GM08714 (cell line): Measurements from ENCODE around the gene HSD17B4.
"Not testable (repeated sequence)": the region's sequence is repeated elsewhere in the genome, so short reads cannot be mapped to it uniquely, and the experiment has no call there.

ENCODE experiments used
- H3K4me3 ChIP-seq: fragments of 200-500 bp; sonication (Bioruptor generic); 2 replicates; pipeline ENCODE4 v1.5.1; 2014; ENCODE audit warnings: mild to moderate bottlenecking, low read length, inconsistent platforms
- ZNF274 ChIP-seq: IDR thresholded peaks from 2 replicates; pipeline ENCODE4 v1.6.1; 2012; ENCODE audit warnings: mild to moderate bottlenecking, low read depth, low read length

The HSD17B4 gene, protein sequence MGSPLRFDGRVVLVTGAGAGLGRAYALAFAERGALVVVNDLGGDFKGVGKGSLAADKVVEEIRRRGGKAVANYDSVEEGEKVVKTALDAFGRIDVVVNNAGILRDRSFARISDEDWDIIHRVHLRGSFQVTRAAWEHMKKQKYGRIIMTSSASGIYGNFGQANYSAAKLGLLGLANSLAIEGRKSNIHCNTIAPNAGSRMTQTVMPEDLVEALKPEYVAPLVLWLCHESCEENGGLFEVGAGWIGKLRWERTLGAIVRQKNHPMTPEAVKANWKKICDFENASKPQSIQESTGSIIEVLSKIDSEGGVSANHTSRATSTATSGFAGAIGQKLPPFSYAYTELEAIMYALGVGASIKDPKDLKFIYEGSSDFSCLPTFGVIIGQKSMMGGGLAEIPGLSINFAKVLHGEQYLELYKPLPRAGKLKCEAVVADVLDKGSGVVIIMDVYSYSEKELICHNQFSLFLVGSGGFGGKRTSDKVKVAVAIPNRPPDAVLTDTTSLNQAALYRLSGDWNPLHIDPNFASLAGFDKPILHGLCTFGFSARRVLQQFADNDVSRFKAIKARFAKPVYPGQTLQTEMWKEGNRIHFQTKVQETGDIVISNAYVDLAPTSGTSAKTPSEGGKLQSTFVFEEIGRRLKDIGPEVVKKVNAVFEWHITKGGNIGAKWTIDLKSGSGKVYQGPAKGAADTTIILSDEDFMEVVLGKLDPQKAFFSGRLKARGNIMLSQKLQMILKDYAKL

DNA sequence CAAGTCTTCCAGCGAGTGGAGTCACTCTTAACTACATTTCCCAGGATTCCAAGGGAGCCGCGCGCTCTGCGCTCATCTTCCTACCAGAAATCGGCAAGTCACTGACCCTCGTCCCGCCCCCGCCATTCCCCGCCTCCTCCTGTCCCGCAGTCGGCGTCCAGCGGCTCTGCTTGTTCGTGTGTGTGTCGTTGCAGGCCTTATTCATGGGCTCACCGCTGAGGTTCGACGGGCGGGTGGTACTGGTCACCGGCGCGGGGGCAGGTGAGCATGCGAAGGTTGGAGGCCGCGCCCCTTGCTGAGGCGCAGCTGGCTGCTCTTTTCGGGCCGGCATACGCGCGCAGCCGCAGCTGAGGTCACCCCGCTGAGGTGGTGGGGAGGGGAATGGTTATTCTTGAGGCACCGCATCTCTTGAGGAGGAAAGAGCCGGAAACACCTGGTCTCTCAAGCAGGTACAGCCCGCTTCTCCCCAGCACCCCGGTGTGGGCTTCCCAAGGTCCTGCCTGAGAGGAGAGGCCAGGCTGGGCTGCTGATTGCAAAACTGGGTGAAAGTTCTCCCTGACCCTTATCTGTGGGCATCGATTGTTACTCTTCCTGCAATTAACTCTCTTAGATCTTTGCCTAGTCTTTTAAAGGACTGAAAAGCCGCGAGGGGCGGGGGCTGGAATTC lies at the start of gene HSD17B4:
Gene HSD17B4 (plus strand): TSS at position 125 of the 667 bp plus-strand sequence. CDS start 79 bp downstream, at position 204.
- peak within 1 kb of the TSS; percentile 79 for H3K4me3 ChIP-seq
- TF ChIP-seq ZNF274: no peak

DNA sequence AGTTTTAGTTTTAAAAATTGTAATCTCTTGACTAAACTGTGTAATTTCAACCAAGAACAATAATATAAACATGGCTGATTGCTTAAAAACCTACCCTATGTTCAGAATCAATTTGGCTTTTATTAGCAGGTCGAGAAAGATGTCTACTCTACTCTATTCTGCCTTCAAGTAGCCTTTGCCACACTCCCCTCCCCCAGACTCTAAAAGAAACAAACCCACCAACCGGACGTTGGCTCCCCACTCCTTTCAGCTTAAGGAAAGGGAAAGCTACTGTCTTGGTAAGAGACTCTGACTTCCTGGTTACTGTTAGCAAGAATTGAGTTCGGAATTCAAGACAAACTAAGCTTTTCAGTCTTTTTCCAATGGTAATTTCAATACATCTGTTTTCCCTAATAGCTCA lies 49.7 kb upstream of the HSD17B4 start:
- H3K4me3 ChIP-seq: no peak overlapping the region
- TF ChIP-seq ZNF274: no peak

DNA sequence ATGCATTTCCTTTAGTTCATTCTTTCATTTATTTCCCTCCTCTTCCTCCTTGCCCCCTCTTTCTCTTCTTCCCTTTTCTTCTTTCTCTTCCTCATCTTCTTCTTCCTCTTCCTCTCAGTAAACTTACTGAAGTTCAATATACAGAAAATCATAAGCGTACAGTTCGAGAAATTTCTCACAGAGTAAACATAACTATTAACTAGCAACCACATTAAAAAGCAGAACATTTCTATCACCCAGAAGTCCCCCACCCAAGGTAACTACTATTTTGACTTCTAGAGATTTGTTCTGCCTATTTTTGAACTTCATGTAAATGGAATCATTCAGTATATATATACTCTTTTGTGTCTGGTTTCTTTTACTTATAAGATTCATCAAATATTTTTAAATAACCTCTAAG lies 48.3 kb upstream of the HSD17B4 start:
- no peak overlapping the region for H3K4me3 ChIP-seq
- TF ChIP-seq ZNF274: no peak

DNA sequence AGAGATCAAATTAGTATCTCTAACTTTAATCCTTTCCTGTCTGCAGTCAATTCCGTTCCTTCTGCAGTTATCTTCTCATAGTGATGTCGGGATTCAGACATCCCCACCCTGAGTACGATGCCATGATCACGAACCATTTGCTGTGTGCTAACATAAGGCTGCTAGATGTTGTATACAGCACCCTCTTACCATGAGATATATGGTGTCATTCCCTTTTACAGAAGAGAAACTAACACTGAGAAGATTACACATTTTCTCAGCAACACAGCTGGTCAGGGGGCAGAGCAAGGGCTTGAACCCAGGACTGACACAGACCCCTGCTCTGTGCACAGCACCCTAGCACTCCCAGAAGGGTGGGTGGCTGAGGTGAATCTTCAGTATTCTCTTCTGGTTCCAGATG lies 46.9 kb upstream of the HSD17B4 start:
- no peak overlapping the region for H3K4me3 ChIP-seq
- no peak for TF ChIP-seq ZNF274

DNA sequence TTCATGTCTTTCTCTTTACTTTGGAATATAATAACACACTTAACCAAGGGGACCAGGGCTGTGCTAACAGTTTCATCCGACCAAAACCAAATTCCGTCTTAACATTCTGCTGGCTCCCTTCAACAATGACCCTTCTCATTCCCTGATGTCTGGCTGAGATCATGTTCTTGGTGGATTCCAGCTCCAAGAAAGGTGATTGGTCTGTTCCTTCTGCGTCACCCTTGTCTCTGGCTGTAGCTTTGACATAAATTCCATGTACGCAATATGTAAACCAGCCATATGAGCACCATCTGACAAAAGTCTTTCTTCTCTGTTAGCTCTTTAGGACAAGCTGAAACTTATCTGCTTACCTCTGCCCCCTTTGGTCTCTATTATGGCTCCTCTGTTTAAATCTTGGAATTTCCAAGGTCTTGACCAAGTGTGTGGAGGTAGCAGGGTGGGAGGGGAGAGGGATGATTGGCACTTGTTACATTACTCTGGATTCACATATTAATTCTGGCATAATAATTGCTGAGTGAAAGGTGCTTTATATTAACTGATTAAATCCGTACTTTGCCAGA lies 45.7 kb upstream of the HSD17B4 start:
- TF ChIP-seq ZNF274: no peak
- no peak overlapping the region for H3K4me3 ChIP-seq

DNA sequence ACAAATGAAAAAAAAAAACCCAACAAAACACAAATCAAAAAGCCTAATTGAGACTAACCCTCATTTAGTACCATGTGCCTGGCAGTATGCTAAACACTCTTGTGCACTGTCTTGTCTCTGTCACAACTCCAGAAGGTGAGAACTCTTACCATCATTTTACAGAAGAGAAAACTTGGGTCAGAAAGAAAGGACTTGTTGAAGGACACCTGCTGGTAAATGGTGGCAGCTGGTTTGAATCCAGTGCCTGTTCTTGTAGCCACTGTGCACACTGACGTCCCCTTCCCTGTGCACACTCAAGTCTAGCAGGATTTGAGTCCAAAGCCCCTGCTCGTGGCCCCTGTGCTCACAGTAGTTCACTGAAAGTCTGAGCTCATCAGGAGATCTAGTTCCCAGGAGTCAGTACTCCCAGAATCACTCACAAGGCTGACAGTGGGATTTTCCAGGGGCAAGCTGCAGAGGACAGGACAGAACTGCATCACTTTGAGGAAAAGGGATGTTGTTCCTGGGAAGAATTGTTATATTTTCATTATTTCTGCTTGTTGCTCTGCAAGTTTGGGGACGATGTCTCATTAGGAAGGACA lies 43.0 kb upstream of the HSD17B4 start:
- no peak for TF ChIP-seq ZNF274
- H3K4me3 ChIP-seq: no peak overlapping the region

DNA sequence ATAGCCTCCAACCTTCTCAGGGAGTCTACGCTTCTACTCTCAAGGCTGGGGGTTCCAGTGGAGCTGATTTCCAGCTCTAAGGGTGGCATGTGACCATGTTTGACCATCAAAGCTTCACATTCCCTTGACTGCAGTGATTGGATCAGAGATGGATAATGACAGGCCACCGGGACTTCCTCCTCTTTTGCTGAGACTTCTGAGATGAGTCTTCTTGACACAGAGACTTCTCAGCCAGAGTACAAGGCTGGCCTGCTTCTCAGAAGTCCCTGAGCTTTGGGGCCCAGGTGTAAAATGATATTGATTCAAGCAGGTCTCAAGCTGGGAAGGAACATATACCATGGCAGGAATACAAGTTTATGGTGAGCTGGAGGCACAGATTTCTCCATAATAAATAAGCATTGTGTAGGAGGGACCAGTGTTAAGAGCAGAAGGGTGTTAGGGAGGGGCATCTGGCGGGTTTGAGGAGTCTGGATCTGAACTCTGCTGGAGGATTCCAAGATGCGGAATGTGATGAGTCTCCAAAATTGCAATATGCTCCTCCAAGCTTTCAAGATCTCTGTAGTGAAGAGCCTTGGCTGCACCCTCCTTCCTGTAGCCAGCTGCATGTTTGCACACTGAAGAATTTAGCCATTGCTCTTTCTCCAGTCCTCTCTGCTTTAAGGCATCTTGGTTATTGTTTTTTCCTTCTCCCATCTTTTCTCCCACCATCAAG lies 41.7 kb upstream of the HSD17B4 start:
- TF ChIP-seq ZNF274: no peak
- no peak overlapping the region for H3K4me3 ChIP-seq

DNA sequence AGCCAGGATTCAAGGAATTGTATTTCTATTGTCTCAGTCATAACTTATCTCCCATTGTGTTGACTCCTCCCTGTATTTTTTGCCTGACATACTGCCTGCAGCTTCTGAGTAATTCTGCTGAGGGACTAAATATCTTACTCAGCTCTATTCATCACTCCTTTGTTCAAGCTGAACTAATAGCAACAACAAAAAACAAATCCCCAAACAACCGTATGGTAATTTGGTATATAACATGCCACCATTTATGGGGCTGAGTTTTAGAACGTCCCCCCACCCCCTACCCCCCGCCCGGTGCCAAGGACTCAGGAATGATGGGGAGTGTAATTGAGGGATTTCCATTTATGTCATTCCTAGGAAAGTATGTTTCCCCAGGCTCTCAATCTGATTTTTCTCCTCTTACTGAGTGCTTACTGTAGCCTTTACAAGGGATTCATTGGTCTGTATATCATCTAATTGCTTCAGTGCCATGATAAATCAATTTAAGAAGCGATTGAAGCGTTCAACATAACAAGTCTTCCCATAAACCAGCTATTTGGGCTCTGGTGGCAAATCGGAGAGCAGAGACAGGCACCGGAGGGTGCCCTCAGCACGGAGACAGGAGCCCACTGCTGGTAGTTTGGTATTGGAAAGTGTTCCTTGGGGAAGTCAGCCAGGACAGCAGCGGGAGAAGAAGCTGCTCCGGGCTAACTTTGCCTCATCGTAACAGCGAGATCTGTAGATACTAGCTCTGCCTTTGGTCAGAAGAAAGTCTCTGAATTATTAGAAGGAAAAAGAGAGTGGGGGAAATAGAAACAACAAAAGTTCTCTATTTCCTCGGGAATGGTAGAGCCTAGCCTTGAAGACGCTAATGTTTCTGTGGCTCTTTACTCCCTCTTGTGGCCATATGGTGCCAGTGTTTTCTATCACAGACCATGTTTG lies 40.7 kb upstream of the HSD17B4 start:
- no peak for TF ChIP-seq ZNF274
- H3K4me3 ChIP-seq: peak overlapping the region; percentile 65

DNA sequence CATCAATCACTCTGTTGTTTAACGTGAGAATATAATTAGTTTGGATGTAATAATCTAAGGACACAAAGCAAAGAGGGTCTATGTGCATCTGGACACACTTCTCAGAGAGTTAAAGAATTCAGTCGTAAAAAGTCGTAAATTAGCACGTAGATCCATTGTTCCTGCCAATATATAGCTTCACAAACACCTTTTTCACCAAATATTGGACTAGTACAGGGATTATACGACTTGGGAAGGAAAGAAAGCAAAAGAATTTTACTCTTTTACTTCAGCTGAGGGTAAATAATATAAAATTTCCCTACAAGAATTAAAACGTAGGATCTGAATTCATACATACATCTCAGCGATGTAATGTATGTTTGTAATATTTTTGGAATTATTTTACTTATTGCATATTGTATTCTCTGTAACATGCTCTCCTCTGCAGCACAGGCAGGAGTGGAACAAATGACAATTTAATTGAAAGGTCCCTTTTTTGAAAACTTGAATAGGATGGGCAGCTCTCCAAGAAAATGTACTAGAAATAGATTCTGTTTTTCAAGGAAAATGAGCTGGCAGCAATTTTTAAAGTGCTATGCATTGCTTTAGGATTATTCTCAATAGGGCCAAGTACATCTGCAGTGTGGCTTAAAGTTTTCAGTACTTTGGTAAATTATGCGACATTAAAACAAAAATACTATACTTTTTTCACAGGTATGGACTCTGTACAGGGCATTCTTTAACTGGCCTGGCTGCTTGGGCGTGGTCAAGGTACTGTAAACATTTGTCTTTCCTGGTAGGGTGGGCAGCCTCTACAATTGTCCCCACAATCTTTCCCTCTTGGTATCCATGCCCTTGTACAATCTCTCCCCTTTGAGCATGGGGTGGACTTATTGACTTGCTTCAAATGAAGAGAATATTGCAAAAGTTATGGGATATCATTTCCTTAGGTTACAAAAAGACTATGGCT lies 39.7 kb upstream of the HSD17B4 start:
- no peak overlapping the region for H3K4me3 ChIP-seq

DNA sequence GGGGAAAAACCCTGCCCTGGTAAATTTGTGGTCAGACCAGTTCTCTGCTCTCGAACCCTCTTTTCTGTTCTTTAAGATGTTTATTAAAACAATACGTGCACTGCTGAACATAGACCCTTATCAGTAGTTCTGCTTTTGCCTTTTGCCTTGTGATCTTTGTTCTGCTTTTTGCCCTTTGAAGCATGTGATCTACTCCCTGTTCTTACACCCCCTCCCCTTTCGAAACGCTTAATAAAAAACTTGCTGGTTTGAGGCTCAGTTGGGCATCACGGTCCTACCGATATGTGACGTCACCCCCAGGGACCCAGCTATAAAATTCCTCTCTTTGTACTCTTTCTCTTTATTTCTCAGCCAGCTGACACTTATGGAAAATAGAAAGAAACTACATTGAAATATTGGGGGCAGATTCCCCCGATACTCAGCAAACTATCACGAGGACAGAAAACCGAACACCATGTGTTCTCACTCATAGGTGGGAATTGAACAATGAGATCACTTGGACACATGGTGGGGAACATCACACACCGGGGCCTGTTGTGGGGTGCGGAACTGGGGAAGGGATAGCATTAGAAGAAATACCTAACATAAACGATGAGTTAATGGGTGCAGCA lies 38.1 kb upstream of the HSD17B4 start:
- not testable (repeated sequence) for H3K4me3 ChIP-seq

More for the DNA sequence above, 39.7 kb upstream of the HSD17B4 start:
- TF ChIP-seq ZNF274: no peak
